Limb (tissue), 2 donors: ENCODE results near the gene ELAVL4.

ENCODE experiments used
- DNase-seq, 2 donors: peaks; one replicate each; pipeline ENCODE4 v3.0.0-alpha.2; 2016; ENCODE audit errors: extremely low spot score in 2 of 2

Gene ELAVL4

DNA sequence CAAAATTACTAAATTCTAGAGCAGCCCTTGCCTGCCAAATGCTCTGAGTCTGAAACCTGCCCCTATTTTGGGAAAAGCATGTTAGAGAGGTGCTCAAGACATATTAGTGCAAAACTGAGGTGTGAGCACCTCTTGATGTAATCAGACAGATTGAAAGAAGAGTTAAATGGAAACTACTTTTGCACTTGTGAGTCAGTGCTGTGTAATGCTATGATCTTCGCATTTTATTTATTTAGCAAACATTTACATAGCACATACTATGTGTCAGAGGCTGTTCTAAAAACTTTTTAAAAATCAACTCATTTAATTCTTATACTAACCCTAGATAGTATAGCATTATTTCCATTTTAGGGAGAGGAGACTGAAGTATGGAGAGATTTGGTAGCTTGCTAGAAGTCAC is 138.1 kb downstream of the ELAVL4 start:
- DNase-seq, result no peak

DNA sequence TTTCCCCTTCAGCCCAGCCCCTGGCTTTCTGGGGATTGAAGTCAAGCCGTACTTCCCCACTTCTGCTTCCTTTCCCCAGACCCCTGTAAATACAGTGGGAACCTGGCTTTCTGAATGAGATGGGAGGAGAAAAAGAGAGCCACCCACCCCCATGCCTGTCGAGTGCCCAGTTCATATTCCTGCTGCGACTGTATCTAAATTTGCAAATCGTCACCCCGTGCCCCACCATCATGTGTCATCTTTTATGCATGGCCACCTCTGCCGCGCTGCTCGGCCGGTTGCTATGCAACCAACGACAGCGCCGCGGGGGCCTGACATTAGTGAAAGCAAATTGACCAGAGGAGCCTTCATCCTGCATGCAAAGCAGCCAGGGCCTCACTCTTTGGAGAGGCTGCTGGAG is 143.0 kb downstream of the ELAVL4 start:
- DNase-seq, result peak in 1 of 2 donors; percentile 59

DNA sequence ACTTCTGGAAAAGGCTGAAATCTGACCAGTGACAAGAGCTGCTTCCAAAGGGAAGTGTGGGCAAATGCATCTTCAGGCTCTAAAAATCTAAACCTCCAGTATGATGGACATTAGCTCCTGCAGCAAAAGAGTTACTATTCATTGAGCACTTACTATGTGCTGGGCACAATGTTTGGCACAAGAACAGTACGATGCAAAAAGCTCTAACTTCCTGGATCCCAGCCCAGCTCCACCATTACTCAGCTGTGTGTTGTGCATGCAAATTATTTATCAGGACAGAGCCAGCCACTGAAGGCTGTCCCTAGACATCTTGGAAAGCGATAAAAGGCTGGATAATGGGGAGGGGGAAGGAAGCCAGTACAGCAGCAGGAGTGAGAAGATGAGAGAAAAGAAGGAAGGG is 143.5 kb downstream of the ELAVL4 start:
- peak in 1 of 2 donors; percentile 24 for DNase-seq
